HS-5 (cell line): ENCODE results near the gene AFF3.

Experiments used
- DNase-seq: peaks from one replicate; pipeline ENCODE4 v3.0.0-alpha.2; 2012; ENCODE audit warnings: low read depth

The AFF3 gene

GRCh38 chr2:99888617-99889016 is 253.8 kb downstream of the AFF3 start:
- no peak for DNase-seq

- DNase-seq, result no peak
Measured at GRCh38 chr2:99886418-99886817, 256.0 kb downstream of the AFF3 start.

- DNase-seq, result no peak
Measured at GRCh38 chr2:99883358-99883757, 259.0 kb downstream of the AFF3 start.

DNA sequence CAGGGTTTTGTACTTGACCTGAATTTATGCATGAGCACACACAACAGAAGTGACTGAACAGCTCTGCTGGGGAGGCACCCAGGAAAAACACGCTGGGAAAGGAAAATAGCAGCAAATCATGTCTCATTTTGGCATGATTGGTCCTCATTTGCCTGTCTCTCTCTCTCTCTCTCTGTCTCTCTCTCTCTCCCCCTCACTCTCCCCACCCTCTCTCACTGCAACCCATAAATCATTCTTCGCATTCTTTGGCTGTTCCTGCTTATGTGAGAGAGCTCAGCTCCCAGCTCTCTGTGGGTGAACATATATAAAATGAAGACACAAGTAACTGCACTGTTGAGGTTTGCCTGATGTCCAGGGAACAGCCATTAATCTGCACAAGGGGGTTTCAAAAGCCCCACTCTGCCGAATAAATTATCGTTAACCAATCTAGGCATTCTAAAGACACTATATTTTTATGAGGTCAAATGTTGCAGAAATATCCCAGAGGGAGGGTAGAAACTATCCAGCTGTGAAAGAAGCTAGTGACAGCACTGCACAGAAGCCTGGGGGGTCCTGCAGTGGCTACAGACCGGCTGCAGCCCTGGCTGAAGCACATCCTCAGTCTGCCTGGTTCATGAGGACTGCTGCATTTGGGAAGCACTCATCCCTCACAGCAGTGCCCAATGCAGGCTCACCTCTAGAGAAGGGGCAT is 260.3 kb downstream of the AFF3 start:
- peak; percentile 81 for DNase-seq

- no peak for DNase-seq
Measured at GRCh38 chr2:99880964-99881294, 261.5 kb downstream of the AFF3 start.

- peak; percentile 100 for DNase-seq
Measured at GRCh38 chr2:99880148-99880963, 262.0 kb downstream of the AFF3 start.

GRCh38 chr2:99879481-99879880 is 262.9 kb downstream of the AFF3 start:
- DNase-seq, result no peak

- peak; percentile 71 for DNase-seq
Measured at GRCh38 chr2:99878581-99879350, 263.6 kb downstream of the AFF3 start.

DNA sequence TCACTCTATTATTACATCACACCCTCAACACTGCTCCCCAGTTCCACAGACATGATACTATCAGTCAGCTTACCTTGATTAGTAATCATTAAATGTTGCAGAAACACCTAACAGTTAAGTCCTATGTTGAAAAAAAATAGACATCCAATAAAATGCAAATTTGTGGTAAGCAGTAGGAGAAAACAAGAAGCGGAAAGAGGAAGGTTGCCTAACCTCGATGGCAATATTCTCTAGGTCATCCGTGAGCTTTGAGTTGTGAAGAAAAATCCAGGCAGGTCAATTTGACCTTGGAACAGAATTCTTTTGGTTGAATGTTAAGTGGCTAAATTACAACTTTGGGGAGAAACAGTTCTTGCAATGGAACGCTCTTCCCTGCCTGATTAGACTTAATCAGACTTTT is 264.4 kb downstream of the AFF3 start:
- no peak for DNase-seq

DNA sequence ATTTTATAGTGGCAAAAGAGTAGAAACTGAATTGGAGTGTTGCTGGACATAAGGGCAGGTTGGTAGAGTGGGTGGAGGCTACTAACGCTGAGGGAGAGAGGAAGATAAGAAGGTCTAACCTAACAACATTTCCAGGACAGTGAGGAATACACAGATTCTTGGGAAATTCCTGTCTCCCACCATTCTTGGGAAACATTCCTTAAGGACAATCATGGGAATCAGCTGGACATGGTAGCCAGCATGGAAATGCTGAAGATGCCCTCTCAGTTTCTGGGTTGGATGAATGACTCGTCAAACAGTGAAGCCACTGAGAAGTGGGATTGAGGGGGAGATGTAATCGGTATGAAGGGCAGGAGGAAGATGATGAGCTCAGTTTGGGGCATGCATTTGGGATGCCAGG is 265.4 kb downstream of the AFF3 start:
- no peak for DNase-seq

DNA sequence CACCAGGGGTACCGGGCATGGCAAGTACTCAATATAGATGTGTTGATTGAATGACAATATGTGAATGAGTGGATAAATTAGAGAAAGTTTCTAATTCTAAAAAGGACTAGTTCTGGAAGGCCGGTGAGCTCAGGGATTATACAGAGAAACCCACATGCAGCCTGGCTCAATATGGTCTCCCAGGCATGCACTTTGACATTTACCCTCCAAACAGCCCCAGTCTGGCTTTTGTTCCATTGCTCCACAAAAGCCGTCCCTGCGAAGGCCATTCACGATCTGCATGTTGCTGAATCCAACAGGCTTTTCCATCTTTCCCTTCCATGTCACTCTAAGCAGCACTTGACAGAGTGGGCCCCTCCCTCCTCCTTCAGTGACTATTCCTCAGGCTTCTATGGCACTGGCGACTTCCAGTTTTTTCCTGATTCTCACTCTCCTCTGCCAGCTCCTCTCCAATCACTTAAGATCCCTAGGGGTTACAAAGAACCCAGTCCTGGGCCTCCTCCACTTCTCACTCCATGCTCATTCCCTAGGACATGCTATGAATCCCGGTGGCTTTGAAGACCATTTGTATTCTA is 266.7 kb downstream of the AFF3 start:
- DNase-seq, result no peak

DNA sequence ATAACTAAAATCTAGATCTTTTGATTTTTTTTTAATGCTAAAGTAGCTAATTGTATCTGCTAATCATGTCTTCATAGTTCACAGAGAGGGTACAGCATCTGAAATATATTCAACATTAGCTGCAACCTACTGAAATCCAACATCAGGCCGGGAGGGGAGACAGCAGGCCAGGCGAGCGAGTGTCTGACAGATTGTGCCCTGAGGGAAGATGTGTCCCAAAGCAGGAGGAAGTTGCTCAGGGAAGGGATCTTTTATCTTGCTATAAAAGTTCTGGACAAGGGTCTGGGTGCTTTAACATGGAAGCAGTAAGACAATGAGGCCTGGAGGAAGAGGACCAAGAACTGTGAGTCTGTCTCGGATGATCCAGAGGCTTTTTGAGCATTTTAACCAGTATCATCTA is 274.1 kb downstream of the AFF3 start:
- no peak for DNase-seq

GRCh38 chr2:99867770-99868169 is 274.6 kb downstream of the AFF3 start:
- DNase-seq, result peak; percentile 97

GRCh38 chr2:99865818-99866676 is 276.3 kb downstream of the AFF3 start:
- DNase-seq, result no peak

- DNase-seq, result no peak
Measured at GRCh38 chr2:99864561-99865553, 277.5 kb downstream of the AFF3 start.

GRCh38 chr2:99863903-99864270 is 278.5 kb downstream of the AFF3 start:
- DNase-seq, result no peak

- DNase-seq, result no peak
Measured at GRCh38 chr2:99863236-99863902, 279.0 kb downstream of the AFF3 start.

GRCh38 chr2:99862566-99862965 is 279.8 kb downstream of the AFF3 start:
- no peak for DNase-seq

DNA sequence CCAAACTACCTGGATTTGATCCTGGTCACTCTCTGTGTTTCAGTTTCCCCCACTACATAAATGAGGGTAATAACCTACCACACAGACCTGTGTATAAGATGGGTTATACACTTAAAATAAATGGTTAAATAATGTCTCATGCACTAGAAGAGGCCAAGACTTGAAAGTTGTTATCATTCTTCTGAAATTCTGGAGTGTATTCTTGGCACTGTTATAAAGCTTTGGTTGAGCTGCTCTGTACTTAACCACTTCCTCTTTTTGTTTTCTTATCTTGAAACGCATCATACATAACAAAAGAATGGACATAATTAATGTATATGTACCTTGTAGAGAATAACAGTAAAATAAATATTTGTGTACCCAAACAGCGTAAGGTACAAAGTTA is 281.0 kb downstream of the AFF3 start:
- DNase-seq, result no peak
